Measurements from ENCODE around the gene TMEM234. TPM values are rescaled to one million over a fixed set of nuclear protein-coding genes. Genes with fewer than 3 reads are reported as not detected.

Gene TMEM234
- total and polyA plus RNA-seq, 10 of the 15 experiments (the other 5 are each of a cell fraction or from before 2014, with no cell fraction given), result 2.9 to 10.9 (median 6.4) TPM

- TF ChIP-seq E2F4 (IDR thresholded peaks at IDR 0.05; ENCODE audit: low read depth, low read length) (0 out of 2 replicates have a peak, but pooled peaks have one; percentile 7), CHD4 (IDR thresholded peaks at IDR 0.05) (no peak), FOS (IDR thresholded peaks at IDR 0.05; ENCODE audit: borderline replicate concordance, extremely low read depth, insufficient read length) (no peak), TBL1XR1 (IDR thresholded peaks at IDR 0.05; ENCODE audit: low read depth, low read length) (0 out of 2 replicates have a peak, but pooled peaks have one; percentile 20), TAF1 (IDR thresholded peaks at IDR 0.05; ENCODE audit: borderline replicate concordance, low read depth, low read length) (peak; percentile 79; the same call in 1 of the 2 replicates), BACH1 (IDR thresholded peaks at IDR 0.05; ENCODE audit: borderline replicate concordance) (peak; percentile 99), JUNB (IDR thresholded peaks at IDR 0.05) (no peak), CREM (IDR thresholded peaks at IDR 0.05; ENCODE audit: low read depth) (peak; percentile 64; the same call in 1 of the 2 replicates), SMAD5 (IDR thresholded peaks at IDR 0.05; ENCODE audit: low read depth) (peak; percentile 62; the same call in 1 of the 2 replicates), ZNF207 (IDR thresholded peaks at IDR 0.05; ENCODE audit: borderline replicate concordance) (peak; percentile 35; the same call in 1 of the 2 replicates), NKRF (conservative IDR thresholded peaks at IDR 0.05) (peak; percentile 91), ZBTB40 (IDR thresholded peaks at IDR 0.05; ENCODE audit: borderline replicate concordance) (peak; percentile 68)
- TF ChIP-seq, protein P1, sequence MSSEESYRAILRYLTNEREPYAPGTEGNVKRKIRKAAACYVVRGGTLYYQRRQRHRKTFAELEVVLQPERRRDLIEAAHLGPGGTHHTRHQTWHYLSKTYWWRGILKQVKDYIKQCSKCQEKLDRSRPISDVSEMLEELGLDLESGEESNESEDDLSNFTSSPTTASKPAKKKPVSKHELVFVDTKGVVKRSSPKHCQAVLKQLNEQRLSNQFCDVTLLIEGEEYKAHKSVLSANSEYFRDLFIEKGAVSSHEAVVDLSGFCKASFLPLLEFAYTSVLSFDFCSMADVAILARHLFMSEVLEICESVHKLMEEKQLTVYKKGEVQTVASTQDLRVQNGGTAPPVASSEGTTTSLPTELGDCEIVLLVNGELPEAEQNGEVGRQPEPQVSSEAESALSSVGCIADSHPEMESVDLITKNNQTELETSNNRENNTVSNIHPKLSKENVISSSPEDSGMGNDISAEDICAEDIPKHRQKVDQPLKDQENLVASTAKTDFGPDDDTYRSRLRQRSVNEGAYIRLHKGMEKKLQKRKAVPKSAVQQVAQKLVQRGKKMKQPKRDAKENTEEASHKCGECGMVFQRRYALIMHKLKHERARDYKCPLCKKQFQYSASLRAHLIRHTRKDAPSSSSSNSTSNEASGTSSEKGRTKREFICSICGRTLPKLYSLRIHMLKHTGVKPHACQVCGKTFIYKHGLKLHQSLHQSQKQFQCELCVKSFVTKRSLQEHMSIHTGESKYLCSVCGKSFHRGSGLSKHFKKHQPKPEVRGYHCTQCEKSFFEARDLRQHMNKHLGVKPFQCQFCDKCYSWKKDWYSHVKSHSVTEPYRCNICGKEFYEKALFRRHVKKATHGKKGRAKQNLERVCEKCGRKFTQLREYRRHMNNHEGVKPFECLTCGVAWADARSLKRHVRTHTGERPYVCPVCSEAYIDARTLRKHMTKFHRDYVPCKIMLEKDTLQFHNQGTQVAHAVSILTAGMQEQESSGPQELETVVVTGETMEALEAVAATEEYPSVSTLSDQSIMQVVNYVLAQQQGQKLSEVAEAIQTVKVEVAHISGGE (CRISPR knock-in tag; IDR thresholded peaks at IDR 0.05), result 0 out of 2 replicates have a peak, but pooled peaks have one; percentile 20
- TF ChIP-seq, protein P2, sequence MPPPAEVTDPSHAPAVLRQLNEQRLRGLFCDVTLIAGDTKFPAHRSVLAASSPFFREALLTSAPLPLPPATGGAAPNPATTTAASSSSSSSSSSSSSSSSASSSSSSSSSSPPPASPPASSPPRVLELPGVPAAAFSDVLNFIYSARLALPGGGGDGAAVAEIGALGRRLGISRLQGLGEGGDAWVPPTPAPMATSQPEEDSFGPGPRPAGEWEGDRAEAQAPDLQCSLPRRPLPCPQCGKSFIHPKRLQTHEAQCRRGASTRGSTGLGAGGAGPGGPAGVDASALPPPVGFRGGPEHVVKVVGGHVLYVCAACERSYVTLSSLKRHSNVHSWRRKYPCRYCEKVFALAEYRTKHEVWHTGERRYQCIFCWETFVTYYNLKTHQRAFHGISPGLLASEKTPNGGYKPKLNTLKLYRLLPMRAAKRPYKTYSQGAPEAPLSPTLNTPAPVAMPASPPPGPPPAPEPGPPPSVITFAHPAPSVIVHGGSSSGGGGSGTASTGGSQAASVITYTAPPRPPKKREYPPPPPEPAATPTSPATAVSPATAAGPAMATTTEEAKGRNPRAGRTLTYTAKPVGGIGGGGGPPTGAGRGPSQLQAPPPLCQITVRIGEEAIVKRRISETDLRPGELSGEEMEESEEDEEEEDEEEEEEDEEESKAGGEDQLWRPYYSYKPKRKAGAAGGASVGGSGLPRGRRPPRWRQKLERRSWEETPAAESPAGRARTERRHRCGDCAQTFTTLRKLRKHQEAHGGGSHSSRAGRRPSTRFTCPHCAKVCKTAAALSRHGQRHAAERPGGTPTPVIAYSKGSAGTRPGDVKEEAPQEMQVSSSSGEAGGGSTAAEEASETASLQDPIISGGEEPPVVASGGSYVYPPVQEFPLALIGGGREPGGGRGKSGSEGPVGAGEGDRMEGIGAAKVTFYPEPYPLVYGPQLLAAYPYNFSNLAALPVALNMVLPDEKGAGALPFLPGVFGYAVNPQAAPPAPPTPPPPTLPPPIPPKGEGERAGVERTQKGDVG (CRISPR knock-in tag; IDR thresholded peaks at IDR 0.05), result peak; percentile 66; the same call in 1 of the 2 replicates
These were observed 42.5 kb downstream of the TMEM234 start, which contains the start of gene TXLNA (continued) for GRCh38 chr1:32179443-32180185.

Measured in GM12878 (cell line).